ENCODE measurements around the gene MAPT.

DNA sequence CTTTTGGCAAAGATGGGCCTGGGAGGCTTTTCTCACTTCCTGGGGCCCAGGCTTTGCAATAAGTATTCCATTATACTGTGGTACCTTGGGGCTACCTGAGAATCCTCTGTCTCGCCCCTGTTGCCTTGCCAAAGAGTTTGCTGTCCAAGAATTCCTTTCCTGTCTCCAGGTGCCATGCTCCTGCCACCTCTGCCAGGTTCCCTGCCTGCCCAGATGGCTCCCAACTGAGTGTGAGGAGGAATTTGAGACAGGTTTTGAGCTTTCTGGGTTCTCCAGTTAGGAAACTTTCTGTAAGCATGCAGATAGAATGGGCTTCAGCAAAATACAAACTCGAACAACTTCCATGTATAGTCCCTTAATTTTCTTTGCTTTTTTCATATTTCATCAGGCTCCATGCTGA, 5.8 kb downstream of the MAPT start:
- no peak for TF ChIP-seq EZH2 (IDR thresholded peaks at IDR 0.05; ENCODE audit: insufficient read depth, low read length)
- TF ChIP-seq, protein P1, sequence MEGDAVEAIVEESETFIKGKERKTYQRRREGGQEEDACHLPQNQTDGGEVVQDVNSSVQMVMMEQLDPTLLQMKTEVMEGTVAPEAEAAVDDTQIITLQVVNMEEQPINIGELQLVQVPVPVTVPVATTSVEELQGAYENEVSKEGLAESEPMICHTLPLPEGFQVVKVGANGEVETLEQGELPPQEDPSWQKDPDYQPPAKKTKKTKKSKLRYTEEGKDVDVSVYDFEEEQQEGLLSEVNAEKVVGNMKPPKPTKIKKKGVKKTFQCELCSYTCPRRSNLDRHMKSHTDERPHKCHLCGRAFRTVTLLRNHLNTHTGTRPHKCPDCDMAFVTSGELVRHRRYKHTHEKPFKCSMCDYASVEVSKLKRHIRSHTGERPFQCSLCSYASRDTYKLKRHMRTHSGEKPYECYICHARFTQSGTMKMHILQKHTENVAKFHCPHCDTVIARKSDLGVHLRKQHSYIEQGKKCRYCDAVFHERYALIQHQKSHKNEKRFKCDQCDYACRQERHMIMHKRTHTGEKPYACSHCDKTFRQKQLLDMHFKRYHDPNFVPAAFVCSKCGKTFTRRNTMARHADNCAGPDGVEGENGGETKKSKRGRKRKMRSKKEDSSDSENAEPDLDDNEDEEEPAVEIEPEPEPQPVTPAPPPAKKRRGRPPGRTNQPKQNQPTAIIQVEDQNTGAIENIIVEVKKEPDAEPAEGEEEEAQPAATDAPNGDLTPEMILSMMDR (IDR thresholded peaks at IDR 0.05; ENCODE audit: insufficient read depth, low read depth, low read length), result no peak

All from astrocyte (in vitro differentiated cells and primary cell).